Measurements from ENCODE around the gene KLK11. TPM values are rescaled to one million over a fixed set of nuclear protein-coding genes. Genes with fewer than 3 reads are reported as not detected.

The KLK11 gene
- total RNA-seq, 4 donors from 2014 or later = not detected

DNA sequence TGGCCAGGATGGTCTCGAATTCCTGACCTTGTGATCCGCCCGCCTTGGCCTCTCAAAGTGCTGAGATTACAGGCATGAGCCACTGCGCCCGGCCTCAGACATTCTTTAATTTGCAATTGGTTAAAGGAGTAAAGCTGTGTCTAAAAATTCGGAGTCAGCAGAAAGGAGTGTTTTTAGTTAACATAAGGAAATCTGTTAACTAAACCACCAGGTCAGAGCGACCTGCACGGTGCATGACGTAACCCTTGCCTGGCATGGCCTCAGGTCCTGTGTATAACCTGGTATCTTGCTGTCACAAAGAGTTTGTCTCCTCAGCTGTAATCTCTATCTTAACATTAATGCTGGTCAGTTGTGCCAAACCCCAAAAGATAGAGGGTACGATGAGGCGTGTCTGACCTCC, 17.9 kb upstream of the KLK11 start:
- TF ChIP-seq, protein P1, sequence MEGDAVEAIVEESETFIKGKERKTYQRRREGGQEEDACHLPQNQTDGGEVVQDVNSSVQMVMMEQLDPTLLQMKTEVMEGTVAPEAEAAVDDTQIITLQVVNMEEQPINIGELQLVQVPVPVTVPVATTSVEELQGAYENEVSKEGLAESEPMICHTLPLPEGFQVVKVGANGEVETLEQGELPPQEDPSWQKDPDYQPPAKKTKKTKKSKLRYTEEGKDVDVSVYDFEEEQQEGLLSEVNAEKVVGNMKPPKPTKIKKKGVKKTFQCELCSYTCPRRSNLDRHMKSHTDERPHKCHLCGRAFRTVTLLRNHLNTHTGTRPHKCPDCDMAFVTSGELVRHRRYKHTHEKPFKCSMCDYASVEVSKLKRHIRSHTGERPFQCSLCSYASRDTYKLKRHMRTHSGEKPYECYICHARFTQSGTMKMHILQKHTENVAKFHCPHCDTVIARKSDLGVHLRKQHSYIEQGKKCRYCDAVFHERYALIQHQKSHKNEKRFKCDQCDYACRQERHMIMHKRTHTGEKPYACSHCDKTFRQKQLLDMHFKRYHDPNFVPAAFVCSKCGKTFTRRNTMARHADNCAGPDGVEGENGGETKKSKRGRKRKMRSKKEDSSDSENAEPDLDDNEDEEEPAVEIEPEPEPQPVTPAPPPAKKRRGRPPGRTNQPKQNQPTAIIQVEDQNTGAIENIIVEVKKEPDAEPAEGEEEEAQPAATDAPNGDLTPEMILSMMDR (IDR thresholded peaks at IDR 0.05; ENCODE audit: low read depth) = no peak

DNA sequence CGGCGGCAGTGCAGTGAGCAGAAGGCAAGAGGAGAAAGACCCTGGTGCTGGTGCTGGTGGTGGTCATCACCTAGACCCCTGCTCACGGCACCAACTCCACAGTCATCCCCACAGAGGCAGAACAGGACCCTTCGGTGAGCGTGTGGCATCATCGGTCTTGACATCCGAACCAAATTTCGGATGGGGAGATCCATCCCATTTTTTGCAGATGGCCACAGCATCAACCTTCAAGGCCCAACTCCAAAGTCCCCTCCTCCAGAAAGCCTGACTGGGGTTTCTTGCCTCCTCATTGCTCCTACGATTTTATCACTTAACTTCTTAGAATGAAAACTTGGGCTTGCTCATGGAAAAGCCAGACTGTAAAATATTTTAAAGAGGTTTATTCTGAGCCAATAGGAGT, 17.1 kb upstream of the KLK11 start:
- TF ChIP-seq, protein P1 (IDR thresholded peaks at IDR 0.05; ENCODE audit: low read depth) = no peak

DNA sequence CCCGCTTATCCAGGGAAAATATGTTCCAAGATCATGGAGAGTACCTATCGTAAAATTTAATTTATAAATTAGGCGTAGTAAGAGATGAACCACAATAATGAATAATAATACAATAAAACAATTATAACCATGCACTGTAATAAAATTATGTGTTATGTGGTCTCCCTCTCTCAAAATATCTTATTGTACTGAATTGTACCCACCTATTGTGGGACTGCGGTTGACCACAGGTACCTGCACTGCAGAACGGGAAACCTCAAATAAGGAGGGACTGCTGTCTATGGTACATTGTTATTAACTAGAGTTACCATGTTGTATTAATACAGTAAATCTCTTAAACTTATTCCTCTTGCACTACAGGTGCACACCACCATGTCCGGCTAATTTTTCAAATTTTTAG, 13.7 kb upstream of the KLK11 start:
- TF ChIP-seq, protein P1 (IDR thresholded peaks at IDR 0.05; ENCODE audit: low read depth) = no peak

DNA sequence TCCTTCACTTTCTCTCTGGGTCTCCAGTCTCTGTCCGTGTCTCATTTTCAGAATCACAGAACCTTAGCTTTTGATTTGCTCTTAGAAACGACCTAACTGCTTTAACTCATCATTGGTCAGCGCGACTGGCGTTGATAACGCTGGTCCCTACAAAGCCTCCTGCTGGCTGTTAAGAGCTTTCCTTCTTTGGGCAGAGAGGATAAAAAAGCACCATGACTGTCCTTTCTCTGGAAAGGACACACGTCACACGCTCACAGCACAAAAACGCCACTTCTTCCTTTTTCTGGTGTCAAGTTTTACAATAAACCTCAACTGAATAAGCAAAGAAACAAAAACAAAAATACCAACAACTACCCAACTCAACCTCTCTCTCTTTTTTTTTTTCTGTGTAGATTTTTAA, 10.1 kb upstream of the KLK11 start:
- TF ChIP-seq, protein P1 (IDR thresholded peaks at IDR 0.05; ENCODE audit: low read depth) = no peak

DNA sequence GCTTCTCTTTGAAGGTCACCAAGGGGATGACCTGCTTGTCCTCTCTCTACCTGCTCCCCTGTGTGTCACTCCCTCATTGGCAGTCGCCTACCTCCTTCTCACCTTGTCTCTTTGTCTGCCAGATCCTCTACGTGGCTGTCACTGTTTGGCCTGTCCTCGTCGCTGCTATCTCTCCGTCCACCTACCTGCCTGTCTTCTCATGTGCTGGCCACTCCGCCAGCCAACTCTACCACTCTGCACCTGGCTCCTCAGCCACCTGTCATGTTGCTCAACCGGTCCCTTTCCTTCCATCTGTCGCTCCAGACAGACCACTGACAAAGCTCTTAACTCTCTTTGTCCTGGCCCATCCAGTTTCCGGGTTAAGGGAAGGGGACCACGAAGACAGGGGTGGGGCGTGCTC, 8.3 kb upstream of the KLK11 start, which contains the start of gene KLK12:
KLK12 (minus strand) TSS at position 299 of the 400 bp plus-strand sequence. CDS start 381 bp downstream, outside the sequence.
- TF ChIP-seq, protein P1 (IDR thresholded peaks at IDR 0.05; ENCODE audit: low read depth) = no peak

DNA sequence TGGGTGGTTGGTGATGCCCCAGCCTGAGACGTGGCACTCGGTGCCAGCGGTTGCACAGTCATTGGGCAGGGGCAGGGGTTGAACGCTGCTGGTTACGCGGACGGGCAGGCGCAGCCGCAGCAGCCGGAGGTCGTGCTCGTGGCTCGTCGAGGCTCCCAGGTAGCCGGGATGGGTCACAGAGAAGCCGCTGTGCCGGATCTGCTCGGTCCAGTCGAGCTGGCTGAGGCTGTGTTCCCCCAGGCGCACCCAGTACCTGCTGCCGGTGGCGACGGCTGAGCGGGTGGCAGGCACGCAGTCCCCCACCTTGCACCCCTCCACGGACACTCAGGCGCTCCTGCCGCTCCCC, 5.4 kb upstream of the KLK11 start:
- TF ChIP-seq, protein P1 (IDR thresholded peaks at IDR 0.05; ENCODE audit: low read depth) = no peak

DNA sequence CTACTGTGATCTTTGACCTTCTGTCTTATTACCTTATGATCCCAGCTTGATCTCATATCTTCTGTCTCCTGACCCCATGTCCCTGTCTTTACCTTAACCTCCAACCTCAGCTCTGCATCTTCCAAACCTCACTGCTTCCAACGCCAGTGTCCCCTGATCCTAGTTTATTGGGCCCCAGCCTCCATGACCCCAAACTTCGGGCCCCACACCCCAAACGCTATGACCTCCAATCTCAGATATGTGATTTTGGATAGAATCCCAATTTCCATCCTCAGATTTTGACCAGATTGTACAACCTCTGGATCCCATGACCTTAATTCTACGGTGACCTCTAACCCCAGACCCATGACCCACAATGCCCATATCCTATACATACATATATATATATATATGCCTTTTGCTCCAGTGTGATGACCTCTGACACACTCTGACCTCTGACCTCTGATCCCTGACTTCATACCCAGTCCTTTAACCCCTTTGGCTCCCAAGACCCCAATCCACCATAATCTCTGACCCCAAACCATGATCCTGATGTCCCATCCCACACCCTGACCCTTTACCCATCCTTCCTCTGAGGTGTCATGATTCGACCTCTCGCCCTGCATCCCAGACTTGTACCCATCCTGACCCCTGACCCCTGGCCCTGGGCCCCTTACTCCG, 4.9 kb upstream of the KLK11 start:
- TF ChIP-seq, protein P1 (IDR thresholded peaks at IDR 0.05; ENCODE audit: low read depth) = no peak

All from subcutaneous adipose tissue (tissue), 4 donors.